ENCODE results near the gene RAP1GAP.
A peak's percentile ranks its signal among the peaks of the same experiment; 100 is the strongest.
"Not testable (repeated sequence)": the region's sequence is repeated elsewhere in the genome, so short reads cannot be mapped to it uniquely, and the experiment has no call there.

RAP1GAP gene

GRCh38 chr1:21574466-21575151 lies 94.5 kb downstream of the RAP1GAP start:
- H3K27ac Mint-ChIP-seq, result no peak overlapping the region
- DNase-seq (ENCODE audit: low spot score in 2 of 2) (no peak), ATAC-seq (ENCODE audit: low read depth) (no peak)
- H3K9me3 Mint-ChIP-seq, result no peaks in the 10 kb centered on the region
- no peaks in the 10 kb centered on the region for H3K36me3 Mint-ChIP-seq
- H3K27me3 Mint-ChIP-seq, result peaks cover 6% of the 10 kb centered on the region
- no peak overlapping the region for H3K4me3 Mint-ChIP-seq
- H3K4me1 Mint-ChIP-seq, result no peaks in the 10 kb centered on the region

DNA sequence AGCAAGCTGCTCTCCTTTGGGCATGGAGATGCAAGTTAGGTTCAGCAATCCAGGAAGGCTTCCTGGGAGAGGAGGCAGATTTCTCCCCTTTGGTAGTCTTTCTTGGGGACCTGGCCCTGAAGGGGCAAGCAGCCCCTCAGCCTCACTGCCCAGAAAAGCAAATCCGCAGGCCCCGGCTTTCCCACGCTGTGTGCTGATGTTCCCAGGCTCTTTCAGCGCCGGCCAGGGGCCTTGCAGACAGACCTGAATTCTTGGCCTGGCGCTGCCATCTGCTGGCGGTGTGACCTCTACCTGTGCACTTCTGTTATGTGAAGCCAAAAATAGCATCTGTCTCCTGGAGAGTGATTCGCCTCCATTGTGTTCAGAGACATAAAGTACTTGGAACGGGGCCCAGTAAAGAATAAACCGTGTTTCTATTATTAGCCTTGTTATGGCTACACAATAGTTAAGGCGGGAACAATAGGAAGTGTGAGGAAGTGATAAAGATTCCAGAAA lies 95.1 kb downstream of the RAP1GAP start:
- Mint-ChIP-seq H3K9me3 (no peaks in the 10 kb centered on the region), H3K27ac (no peak overlapping the region), H3K4me3 (no peak overlapping the region), H3K27me3 (peaks cover 6% of the 10 kb centered on the region), H3K4me1 (no peaks in the 10 kb centered on the region), H3K36me3 (no peaks in the 10 kb centered on the region)
- ATAC-seq (ENCODE audit: low read depth) (peak; percentile 58), DNase-seq (ENCODE audit: low spot score in 2 of 2) (peak in 1 of 2 donors; percentile 20)

DNA sequence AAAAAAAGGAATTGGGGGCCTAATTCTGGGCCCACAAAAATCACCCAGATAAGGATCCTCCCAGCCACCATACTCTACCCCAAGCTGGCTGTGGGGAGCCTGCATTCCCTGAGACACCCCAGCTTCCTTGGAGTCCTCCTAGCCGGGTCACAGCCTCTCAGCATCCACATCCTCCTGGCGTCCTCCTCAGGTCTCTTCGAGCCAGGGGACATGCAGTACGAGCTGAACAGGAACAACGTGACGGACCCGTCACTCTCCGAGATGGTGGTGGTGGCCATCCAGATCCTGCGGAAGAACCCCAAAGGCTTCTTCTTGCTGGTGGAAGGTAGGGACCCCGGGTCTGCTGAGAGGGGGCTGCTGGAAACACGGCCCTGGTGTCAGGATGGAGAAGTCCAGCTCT lies 95.7 kb downstream of the RAP1GAP start:
- H3K27ac Mint-ChIP-seq, result no peak overlapping the region
- no peaks in the 10 kb centered on the region for H3K4me1 Mint-ChIP-seq
- no peak for ATAC-seq (ENCODE audit: low read depth)
- H3K9me3 Mint-ChIP-seq, result no peaks in the 10 kb centered on the region
- H3K27me3 Mint-ChIP-seq, result peaks cover 7% of the 10 kb centered on the region
- H3K4me3 Mint-ChIP-seq, result no peak overlapping the region
- no peaks in the 10 kb centered on the region for H3K36me3 Mint-ChIP-seq
- no peak for DNase-seq (ENCODE audit: low spot score in 2 of 2)

DNA sequence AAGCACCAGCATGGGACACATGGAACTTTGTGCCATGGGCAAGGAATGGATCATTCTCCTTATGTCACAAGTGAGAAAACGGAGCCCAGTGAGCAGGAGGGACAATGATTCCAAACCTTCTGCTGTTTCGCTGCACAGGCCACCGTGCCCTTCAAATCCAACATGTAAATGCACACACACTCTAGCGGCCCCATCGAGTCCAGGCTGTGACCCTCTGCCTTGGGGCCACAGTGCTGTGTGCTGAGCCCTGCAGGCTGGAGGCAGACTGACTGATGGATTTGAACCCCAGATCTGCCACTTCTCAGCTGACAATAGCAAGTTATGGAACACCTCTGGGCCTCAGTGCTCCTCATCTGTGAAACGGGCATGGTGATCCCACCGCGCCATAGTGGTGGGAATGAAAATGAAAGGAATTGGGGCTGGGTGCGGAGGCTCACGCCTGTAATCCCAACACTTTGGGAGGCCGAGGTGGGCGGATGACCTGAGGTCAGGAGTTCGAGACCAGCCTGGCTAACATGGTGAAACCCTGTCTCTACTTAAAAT lies 96.4 kb downstream of the RAP1GAP start:
- H3K9me3 Mint-ChIP-seq, result no peaks in the 10 kb centered on the region
- H3K27me3 Mint-ChIP-seq, result peaks cover 8% of the 10 kb centered on the region
- H3K4me3 Mint-ChIP-seq, result no peak overlapping the region
- H3K27ac Mint-ChIP-seq, result no peak overlapping the region
- DNase-seq (ENCODE audit: low spot score in 2 of 2) (no peak), ATAC-seq (ENCODE audit: low read depth) (no peak)
- no peaks in the 10 kb centered on the region for H3K36me3 Mint-ChIP-seq
- H3K4me1 Mint-ChIP-seq, result no peaks in the 10 kb centered on the region

DNA sequence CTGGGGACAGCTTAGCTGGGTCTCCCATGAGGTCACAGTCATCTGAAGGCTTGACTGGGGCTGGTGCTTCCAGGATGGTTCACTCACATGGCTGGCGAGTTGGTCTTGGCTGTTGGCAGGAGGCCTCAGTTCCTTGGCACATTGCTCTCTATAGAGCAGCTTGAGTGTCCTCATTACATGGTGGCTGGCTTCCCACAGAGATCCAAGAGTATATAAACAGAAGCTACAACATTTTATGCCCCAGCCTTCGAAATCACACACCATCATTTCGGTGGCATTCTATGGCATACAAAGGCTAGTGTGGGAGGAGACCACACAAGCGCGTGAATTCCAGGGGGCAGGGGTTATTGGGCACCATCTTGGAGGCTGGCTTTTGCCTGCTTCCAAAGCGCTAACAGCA lies 96.9 kb downstream of the RAP1GAP start:
- Mint-ChIP-seq H3K27ac (no peak overlapping the region), H3K36me3 (no peaks in the 10 kb centered on the region), H3K4me3 (no peak overlapping the region), H3K27me3 (peaks cover 6% of the 10 kb centered on the region), H3K9me3 (no peaks in the 10 kb centered on the region), H3K4me1 (no peaks in the 10 kb centered on the region)
- no peak for ATAC-seq (ENCODE audit: low read depth)
- no peak for DNase-seq (ENCODE audit: low spot score in 2 of 2)

GRCh38 chr1:21570885-21571284 lies 98.3 kb downstream of the RAP1GAP start:
- H3K27me3 Mint-ChIP-seq, result peaks cover 3% of the 10 kb centered on the region
- no peaks in the 10 kb centered on the region for H3K9me3 Mint-ChIP-seq
- no peaks in the 10 kb centered on the region for H3K4me1 Mint-ChIP-seq
- H3K4me3 Mint-ChIP-seq, result no peak overlapping the region
- H3K27ac Mint-ChIP-seq, result no peak overlapping the region
- no peak for ATAC-seq (ENCODE audit: low read depth)
- DNase-seq (ENCODE audit: low spot score in 2 of 2), result no peak
- H3K36me3 Mint-ChIP-seq, result no peaks in the 10 kb centered on the region

- Mint-ChIP-seq H3K4me1 (no peaks in the 10 kb centered on the region), H3K4me3 (no peak overlapping the region), H3K9me3 (no peaks in the 10 kb centered on the region), H3K27me3 (peaks cover 1% of the 10 kb centered on the region), H3K36me3 (no peaks in the 10 kb centered on the region), H3K27ac (no peak overlapping the region)
- ATAC-seq (ENCODE audit: low read depth), result no peak
- no peak for DNase-seq (ENCODE audit: low spot score in 2 of 2)
These were observed 98.7 kb downstream of the RAP1GAP start for GRCh38 chr1:21570528-21570875.

GRCh38 chr1:21569820-21570527 lies 99.2 kb downstream of the RAP1GAP start:
- ATAC-seq (ENCODE audit: low read depth) (no peak), DNase-seq (ENCODE audit: low spot score in 2 of 2) (no peak)
- Mint-ChIP-seq H3K4me1 (no peaks in the 10 kb centered on the region), H3K36me3 (no peaks in the 10 kb centered on the region), H3K4me3 (no peak overlapping the region), H3K27me3 (peaks cover 1% of the 10 kb centered on the region), H3K27ac (no peak overlapping the region), H3K9me3 (no peaks in the 10 kb centered on the region)

GRCh38 chr1:21568809-21569385 lies 100.3 kb downstream of the RAP1GAP start:
- Mint-ChIP-seq H3K9me3 (no peaks in the 10 kb centered on the region), H3K27ac (no peak overlapping the region), H3K4me3 (no peak overlapping the region), H3K4me1 (no peaks in the 10 kb centered on the region), H3K36me3 (no peaks in the 10 kb centered on the region), H3K27me3 (peaks cover 1% of the 10 kb centered on the region)
- DNase-seq (ENCODE audit: low spot score in 2 of 2) (no peak), ATAC-seq (ENCODE audit: low read depth) (no peak)

- DNase-seq (ENCODE audit: low spot score in 2 of 2) (no peak), ATAC-seq (ENCODE audit: low read depth) (no peak)
- H3K9me3 Mint-ChIP-seq, result no peaks in the 10 kb centered on the region
- no peak overlapping the region for H3K4me3 Mint-ChIP-seq
- no peaks in the 10 kb centered on the region for H3K4me1 Mint-ChIP-seq
- H3K27me3 Mint-ChIP-seq, result peaks cover 1% of the 10 kb centered on the region
- H3K36me3 Mint-ChIP-seq, result no peaks in the 10 kb centered on the region
- no peak overlapping the region for H3K27ac Mint-ChIP-seq
These were observed 101.0 kb downstream of the RAP1GAP start for GRCh38 chr1:21568006-21568746.

DNA sequence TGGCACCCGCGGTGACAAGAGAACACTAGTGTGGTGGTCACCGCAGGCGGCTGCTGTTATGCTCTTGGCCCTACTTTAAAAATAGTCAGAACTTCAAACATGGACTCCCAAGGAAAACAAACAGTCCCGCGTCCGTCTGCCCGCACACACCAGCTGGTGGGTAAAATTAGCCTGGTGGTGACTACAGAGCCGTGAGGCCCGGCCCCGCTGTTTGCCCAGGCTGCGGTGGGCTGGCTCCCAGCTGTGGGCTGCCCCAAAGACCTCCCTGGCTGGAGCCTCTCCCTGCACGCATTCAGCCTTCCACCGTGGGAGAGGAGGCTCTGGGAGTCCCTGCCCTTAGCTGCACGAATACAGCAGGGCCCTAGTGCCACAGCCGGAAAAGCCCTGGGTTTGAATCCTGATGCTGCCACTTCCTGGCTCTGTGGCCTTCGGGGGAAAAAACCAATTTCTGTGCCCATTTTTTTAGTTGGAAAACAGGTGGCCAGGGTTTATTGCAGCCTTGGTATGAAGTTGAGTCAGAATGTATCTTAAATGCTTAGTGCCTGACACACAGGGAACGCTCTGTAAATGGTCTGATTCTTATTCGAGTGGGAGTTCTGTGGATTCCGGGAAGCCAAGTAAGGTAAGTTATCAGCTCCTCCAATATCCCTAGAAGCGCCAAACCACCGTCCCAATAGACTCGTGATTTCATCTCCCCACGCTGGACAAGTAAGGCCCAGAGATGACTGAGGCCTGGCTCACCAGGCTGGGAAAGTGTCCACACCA lies 101.7 kb downstream of the RAP1GAP start:
- Mint-ChIP-seq H3K27ac (no peak overlapping the region), H3K36me3 (no peaks in the 10 kb centered on the region)
- DNase-seq (ENCODE audit: low spot score in 2 of 2), result no peak

GRCh38 chr1:21566361-21566760 lies 102.8 kb downstream of the RAP1GAP start:
- not testable (repeated sequence) for H3K36me3 Mint-ChIP-seq; DNase-seq (ENCODE audit: low spot score in 2 of 2); H3K27me3 Mint-ChIP-seq; H3K4me1 Mint-ChIP-seq; H3K9me3 Mint-ChIP-seq; H3K4me3 Mint-ChIP-seq; H3K27ac Mint-ChIP-seq; ATAC-seq (ENCODE audit: low read depth)

More for the DNA sequence above, 101.7 kb downstream of the RAP1GAP start:
- no peak for ATAC-seq (ENCODE audit: low read depth)
- Mint-ChIP-seq H3K4me1 (no peaks in the 10 kb centered on the region), H3K9me3 (no peaks in the 10 kb centered on the region), H3K4me3 (no peak overlapping the region), H3K27me3 (peaks cover 1% of the 10 kb centered on the region)

- H3K4me1 Mint-ChIP-seq, result no peaks in the 10 kb centered on the region
- H3K4me3 Mint-ChIP-seq, result no peak overlapping the region
- no peak overlapping the region for H3K27ac Mint-ChIP-seq
- H3K9me3 Mint-ChIP-seq, result no peaks in the 10 kb centered on the region
- ATAC-seq (ENCODE audit: low read depth) (no peak), DNase-seq (ENCODE audit: low spot score in 2 of 2) (no peak)
- H3K27me3 Mint-ChIP-seq, result peaks cover 1% of the 10 kb centered on the region
- H3K36me3 Mint-ChIP-seq, result no peaks in the 10 kb centered on the region
These were observed 103.9 kb downstream of the RAP1GAP start for GRCh38 chr1:21565285-21565684.
